Tibial nerve (tissue), 3 donors: ENCODE data around the gene TRMU.

Experiments
- POLR2A ChIP-seq, 2 donors: fragments of 450-650 bp; IDR thresholded peaks; one replicate each; pipeline ENCODE4 v1.6.1; 2017; ENCODE audit warnings: antibody characterized with exemption in 2 of 2, mild to moderate bottlenecking in 2 of 2, moderate library complexity in 2 of 2
- TF ChIP-seq, protein P1 (sequence below), 5 experiments: fragments of 200-600 bp in 3 of 5; fragments of 450-650 bp in 2 of 5; sonication (generic) in 3 of 5; IDR thresholded peaks; one replicate each; pipeline ENCODE4 v1.5.1; 2016 to 2019; ENCODE audit warnings: antibody characterized with exemption in 5 of 5, mild to moderate bottlenecking in 3 of 5, moderate library complexity in 2 of 5

DNA sequence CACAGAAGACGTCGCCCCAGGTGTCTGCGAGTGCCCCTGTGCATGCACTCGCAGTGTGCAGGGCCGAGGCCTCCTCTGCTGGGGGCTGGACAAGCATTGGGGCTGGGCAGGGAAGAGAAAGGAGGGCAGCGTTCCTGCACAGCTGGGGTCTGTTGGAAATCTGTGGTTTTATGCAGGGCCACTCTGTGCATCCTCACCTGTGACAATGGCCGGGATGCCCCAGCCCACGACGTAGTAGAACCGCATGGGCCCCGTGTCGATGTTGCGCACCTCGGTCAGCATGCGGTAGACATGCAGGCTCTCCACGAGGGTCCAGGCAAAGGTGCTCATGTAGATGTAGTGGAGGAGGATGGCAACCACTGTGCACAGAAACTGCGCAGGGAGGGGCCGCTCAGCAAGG, 37.2 kb downstream of the TRMU start:
- TF ChIP-seq, protein P1, sequence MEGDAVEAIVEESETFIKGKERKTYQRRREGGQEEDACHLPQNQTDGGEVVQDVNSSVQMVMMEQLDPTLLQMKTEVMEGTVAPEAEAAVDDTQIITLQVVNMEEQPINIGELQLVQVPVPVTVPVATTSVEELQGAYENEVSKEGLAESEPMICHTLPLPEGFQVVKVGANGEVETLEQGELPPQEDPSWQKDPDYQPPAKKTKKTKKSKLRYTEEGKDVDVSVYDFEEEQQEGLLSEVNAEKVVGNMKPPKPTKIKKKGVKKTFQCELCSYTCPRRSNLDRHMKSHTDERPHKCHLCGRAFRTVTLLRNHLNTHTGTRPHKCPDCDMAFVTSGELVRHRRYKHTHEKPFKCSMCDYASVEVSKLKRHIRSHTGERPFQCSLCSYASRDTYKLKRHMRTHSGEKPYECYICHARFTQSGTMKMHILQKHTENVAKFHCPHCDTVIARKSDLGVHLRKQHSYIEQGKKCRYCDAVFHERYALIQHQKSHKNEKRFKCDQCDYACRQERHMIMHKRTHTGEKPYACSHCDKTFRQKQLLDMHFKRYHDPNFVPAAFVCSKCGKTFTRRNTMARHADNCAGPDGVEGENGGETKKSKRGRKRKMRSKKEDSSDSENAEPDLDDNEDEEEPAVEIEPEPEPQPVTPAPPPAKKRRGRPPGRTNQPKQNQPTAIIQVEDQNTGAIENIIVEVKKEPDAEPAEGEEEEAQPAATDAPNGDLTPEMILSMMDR (IDR thresholded peaks at IDR 0.05): no peak
- no peak for TF ChIP-seq POLR2A (IDR thresholded peaks at IDR 0.05)
